OCI-LY1 (cell line): ENCODE data around the gene TNS3.
"Not testable (repeated sequence)": the region's sequence is repeated elsewhere in the genome, so short reads cannot be mapped to it uniquely, and the experiment has no call there.

ENCODE experiments used
- H2AFZ ChIP-seq: fragments of 200-600 bp; sonication (generic), shearing (Covaris generic); 2 replicates; pipeline ENCODE4 v1.6.0; 2014; ENCODE audit warnings: antibody characterized with exemption, mild to moderate bottlenecking, low read length
- H3F3A ChIP-seq: fragments of 200-600 bp; sonication (generic), shearing (Covaris generic); 2 replicates; pipeline ENCODE4 v1.6.0; 2014; ENCODE audit warnings: mild to moderate bottlenecking, antibody characterized with exemption, low read length, moderate library complexity; ENCODE audit not compliant: insufficient read depth
- H3K27ac ChIP-seq: fragments of 200-600 bp; sonication (generic); 2 replicates; pipeline ENCODE4 v1.5.1; 2014; ENCODE audit warnings: low read length, mixed run types, mild to moderate bottlenecking, low read depth; ENCODE audit not compliant: poor library complexity, severe bottlenecking
- H3K27me3 ChIP-seq: fragments of 200-600 bp; sonication (generic); 2 replicates; pipeline ENCODE4 v1.6.0; 2014; ENCODE audit warnings: antibody characterized with exemption, mild to moderate bottlenecking, low read length, moderate library complexity; ENCODE audit not compliant: insufficient read depth
- H3K36me3 ChIP-seq: fragments of 200-600 bp; sonication (generic); 2 replicates; pipeline ENCODE4 v1.6.1; 2014; ENCODE audit warnings: mild to moderate bottlenecking, antibody characterized with exemption, low read length, moderate library complexity, mixed read lengths; ENCODE audit not compliant: insufficient read depth
- H3K4me1 ChIP-seq: fragments of 200-600 bp; sonication (generic); 2 replicates; pipeline ENCODE4 v1.5.1; 2014; ENCODE audit warnings: mild to moderate bottlenecking, low read length, moderate library complexity; ENCODE audit not compliant: insufficient read depth, severe bottlenecking
- H3K4me2 ChIP-seq: fragments of 200-600 bp; sonication (generic), shearing (Covaris generic); 2 replicates; pipeline ENCODE4 v1.6.1; 2014; ENCODE audit warnings: low read length
- H3K4me3 ChIP-seq: fragments of 200-600 bp; sonication (generic); 2 replicates; pipeline ENCODE4 v1.5.1; 2014; ENCODE audit warnings: low read length, low read depth, mild to moderate bottlenecking, mixed read lengths; ENCODE audit not compliant: poor library complexity, severe bottlenecking
- H3K79me2 ChIP-seq: fragments of 200-600 bp; shearing (Covaris generic); 2 replicates; pipeline ENCODE4 v1.6.1; 2016; ENCODE audit warnings: mixed run types, low read length, mixed read lengths; ENCODE audit not compliant: insufficient read depth
- H3K9ac ChIP-seq: fragments of 200-600 bp; sonication (generic), shearing (Covaris generic); 2 replicates; pipeline ENCODE4 v1.6.1; 2014; ENCODE audit warnings: mild to moderate bottlenecking, low read length, mixed read lengths
- H3K9me2 ChIP-seq: fragments of 200-600 bp; sonication (generic), shearing (Covaris generic); 2 replicates; pipeline ENCODE4 v1.6.1; 2014; ENCODE audit warnings: low read depth, mild to moderate bottlenecking, low read length, mixed read lengths
- H3K9me3 ChIP-seq: fragments of 200-600 bp; shearing (Covaris generic); 2 replicates; pipeline ENCODE4 v1.6.1; 2014; ENCODE audit warnings: low read length, mixed read lengths
- H4K20me1 ChIP-seq: fragments of 200-600 bp; sonication (generic), shearing (Covaris generic); 2 replicates; pipeline ENCODE4 v1.6.0; 2016; ENCODE audit warnings: mild to moderate bottlenecking, low read length; ENCODE audit not compliant: insufficient read depth
- EZH2 ChIP-seq: fragments of 200-600 bp; sonication (generic), shearing (Covaris generic); IDR thresholded peaks from 2 replicates; pipeline ENCODE4 v1.8.0; 2017; ENCODE audit warnings: borderline replicate concordance, mixed run types, mild to moderate bottlenecking, antibody characterized with exemption, low read length, moderate library complexity, mixed read lengths
- TF ChIP-seq, protein P1 (sequence below): fragments of 200-600 bp; sonication (generic), shearing (Covaris generic); IDR thresholded peaks from 2 replicates; pipeline ENCODE4 v1.5.1; 2017; ENCODE audit warnings: mild to moderate bottlenecking, antibody characterized with exemption, low read length, moderate library complexity, mixed read lengths

TNS3 gene

DNA sequence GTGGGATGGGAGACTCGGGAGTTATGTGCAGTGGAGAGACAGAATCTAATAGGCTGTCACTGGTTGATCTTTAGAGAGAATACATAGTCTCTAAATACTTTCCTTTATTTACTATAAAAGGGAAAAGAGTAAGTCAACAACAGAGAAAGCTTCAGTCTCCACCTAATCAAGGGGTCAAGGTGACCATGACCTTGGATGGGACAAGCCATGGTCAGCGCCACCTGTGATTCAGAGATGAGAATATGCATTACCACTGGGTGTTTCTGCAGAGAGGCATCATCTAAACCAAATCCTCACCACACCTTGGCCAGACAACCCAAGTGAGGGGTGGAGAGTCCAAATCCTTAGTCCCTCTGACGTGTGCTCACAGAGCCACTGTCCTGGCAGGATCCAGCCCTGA lies 39.9 kb downstream of the TNS3 start:
- no peaks in the 10 kb centered on the region for H3K9me3 ChIP-seq
- no peaks in the 10 kb centered on the region for H4K20me1 ChIP-seq
- peak overlapping the region; percentile 52 for H3K4me3 ChIP-seq
- H3K27ac ChIP-seq, result peak overlapping the region; percentile 4
- peaks cover 73% of the 10 kb centered on the region for H3K4me1 ChIP-seq
- no peak overlapping the region; the same call in 1 of the 2 replicates for H3K9ac ChIP-seq
- peak overlapping the region; percentile 55; the same call in 1 of the 2 replicates for H3K4me2 ChIP-seq
- no peaks in the 10 kb centered on the region for H3K9me2 ChIP-seq
- H3K36me3 ChIP-seq, result peaks cover 3% of the 10 kb centered on the region; the same call in 1 of the 2 replicates
- H3F3A ChIP-seq, result no peaks in the 10 kb centered on the region
- peaks cover 37% of the 10 kb centered on the region for H3K79me2 ChIP-seq
- H2AFZ ChIP-seq, result no peak overlapping the region
- no peaks in the 10 kb centered on the region for H3K27me3 ChIP-seq
- no peak for TF ChIP-seq EZH2
- TF ChIP-seq, protein P1, sequence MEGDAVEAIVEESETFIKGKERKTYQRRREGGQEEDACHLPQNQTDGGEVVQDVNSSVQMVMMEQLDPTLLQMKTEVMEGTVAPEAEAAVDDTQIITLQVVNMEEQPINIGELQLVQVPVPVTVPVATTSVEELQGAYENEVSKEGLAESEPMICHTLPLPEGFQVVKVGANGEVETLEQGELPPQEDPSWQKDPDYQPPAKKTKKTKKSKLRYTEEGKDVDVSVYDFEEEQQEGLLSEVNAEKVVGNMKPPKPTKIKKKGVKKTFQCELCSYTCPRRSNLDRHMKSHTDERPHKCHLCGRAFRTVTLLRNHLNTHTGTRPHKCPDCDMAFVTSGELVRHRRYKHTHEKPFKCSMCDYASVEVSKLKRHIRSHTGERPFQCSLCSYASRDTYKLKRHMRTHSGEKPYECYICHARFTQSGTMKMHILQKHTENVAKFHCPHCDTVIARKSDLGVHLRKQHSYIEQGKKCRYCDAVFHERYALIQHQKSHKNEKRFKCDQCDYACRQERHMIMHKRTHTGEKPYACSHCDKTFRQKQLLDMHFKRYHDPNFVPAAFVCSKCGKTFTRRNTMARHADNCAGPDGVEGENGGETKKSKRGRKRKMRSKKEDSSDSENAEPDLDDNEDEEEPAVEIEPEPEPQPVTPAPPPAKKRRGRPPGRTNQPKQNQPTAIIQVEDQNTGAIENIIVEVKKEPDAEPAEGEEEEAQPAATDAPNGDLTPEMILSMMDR, result no peak

DNA sequence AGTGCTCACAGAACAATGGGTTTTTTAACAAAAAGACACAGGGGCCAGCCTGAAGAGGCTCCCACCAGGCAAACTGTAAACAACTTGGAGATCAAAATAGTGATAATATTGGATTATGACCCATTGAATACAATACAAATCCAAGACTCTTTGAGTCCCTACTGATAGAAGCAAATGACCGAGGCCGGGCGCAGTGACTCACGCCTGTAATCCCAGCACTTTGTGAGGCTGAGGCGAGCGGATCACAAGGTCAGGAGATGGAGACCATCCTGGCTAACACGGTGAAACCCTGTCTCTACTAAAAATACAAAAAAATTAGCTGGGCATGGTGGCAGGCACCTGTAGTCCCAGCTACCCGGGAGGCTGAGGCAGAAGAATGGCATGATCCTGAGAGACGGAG lies 40.4 kb downstream of the TNS3 start:
- Histone ChIP-seq H3K4me2 (peak overlapping the region; percentile 55; the same call in 1 of the 2 replicates), H3K79me2 (peaks cover 37% of the 10 kb centered on the region), H3K9ac (peak overlapping the region; percentile 43; the same call in 1 of the 2 replicates), H3K4me1 (peaks cover 73% of the 10 kb centered on the region), H3K4me3 (peak overlapping the region; percentile 52), H3K27ac (peak overlapping the region; percentile 63)
- not testable (repeated sequence) for H2AFZ ChIP-seq, H3K9me2 ChIP-seq, H3K9me3 ChIP-seq, H3K27me3 ChIP-seq, H3F3A ChIP-seq, H4K20me1 ChIP-seq, H3K36me3 ChIP-seq

DNA sequence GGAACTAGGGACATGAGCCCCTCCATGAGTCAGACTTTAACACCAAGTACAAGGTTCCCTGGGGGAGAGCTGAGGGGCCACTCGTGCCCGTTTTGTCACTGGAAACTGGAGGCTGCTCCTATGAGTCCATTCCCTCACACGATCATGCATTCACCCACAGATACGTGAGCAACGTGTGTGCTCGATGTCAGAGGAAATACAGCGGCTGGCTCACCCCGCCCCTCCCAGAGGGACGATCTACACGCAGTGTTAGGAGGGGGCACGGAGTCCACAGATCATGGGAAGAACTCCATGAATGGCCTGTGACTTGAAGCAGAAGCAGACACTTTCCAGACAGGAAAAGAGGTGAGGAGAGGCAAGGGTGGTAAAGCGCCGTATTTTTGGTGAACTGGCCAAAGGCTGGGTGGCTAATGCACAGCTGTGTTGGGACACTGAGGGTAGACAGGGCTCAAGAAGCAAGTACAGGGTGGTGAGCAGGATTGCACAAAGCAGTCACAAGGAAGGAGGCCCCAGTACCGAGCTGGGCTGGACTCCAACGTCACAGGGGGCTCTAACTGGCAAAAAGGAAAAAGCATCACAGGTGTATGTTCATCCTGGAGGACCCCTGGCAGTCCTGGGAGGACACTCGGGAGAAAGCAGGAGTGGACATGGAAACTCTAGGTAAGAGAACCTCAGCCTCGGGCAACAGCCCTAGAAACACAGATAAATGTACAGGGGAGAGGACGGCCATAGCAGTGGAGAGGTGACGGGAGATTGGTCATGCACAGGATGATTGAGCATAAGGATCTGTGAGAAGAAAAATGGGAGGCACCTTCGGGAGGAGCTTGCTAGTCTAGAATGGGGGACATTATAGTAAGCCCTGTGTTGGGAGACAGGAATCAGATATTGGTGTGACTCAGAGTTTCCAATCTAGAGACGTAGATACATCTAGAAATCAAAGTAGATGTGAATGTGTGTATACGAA lies 41.2 kb downstream of the TNS3 start:
- Histone ChIP-seq H3K36me3 (peaks cover 3% of the 10 kb centered on the region; the same call in 1 of the 2 replicates), H3K4me1 (peaks cover 75% of the 10 kb centered on the region), H3K9me3 (no peaks in the 10 kb centered on the region), H3K4me3 (peak overlapping the region; percentile 52), H3K9ac (peak overlapping the region; percentile 43; the same call in 1 of the 2 replicates), H3K27me3 (no peaks in the 10 kb centered on the region), H2AFZ (no peak overlapping the region), H3K27ac (peak overlapping the region; percentile 63), H3K79me2 (peaks cover 41% of the 10 kb centered on the region), H3F3A (no peaks in the 10 kb centered on the region), H3K9me2 (no peaks in the 10 kb centered on the region), H3K4me2 (peak overlapping the region; percentile 55; the same call in 1 of the 2 replicates), H4K20me1 (no peaks in the 10 kb centered on the region)
- TF ChIP-seq, protein P1, result no peak
- no peak for TF ChIP-seq EZH2
